HCT116 (cell line): Measurements from ENCODE around the gene PRKCA. TPM values are rescaled to one million over a fixed set of nuclear protein-coding genes. Genes with fewer than 3 reads are reported as not detected.

Experiments
- ATAC-seq: fragments of 200-7000 bp; cut with Tn5 transposase; 2 replicates; pipeline ENCODE4 v1.9.1; 2020; ENCODE audit warnings: mild to moderate bottlenecking, moderate library complexity
- BruUV-seq: library from RNA; stranded (reverse); fragments of 400-500 nt; replicated peaks from 2 replicates; lab custom pipeline; 2021; lab: Mats Ljungman, UMichigan
- CTCF ChIA-PET: fragments of 300-600 bp; sonication (Branson Sonifier 250); formaldehyde crosslinking; loops from one replicate; lab custom pipeline; 2021; ENCODE audit warnings: antibody characterized with exemption; lab: Charles Lee
- POLR2A ChIA-PET: fragments of 300-600, 350-600 bp; sonication (Branson Sonifier 250); formaldehyde crosslinking; loops from one replicate; lab custom pipeline; 2021; ENCODE audit warnings: antibody characterized with exemption; lab: Charles Lee
- RAD21 ChIA-PET, 2 experiments: fragments of 300-600 bp; sonication (Branson Sonifier 250); formaldehyde crosslinking; loops; one replicate each; lab custom pipeline; 2023; ENCODE audit warnings: low total read pairs in 2 of 2; ENCODE audit not compliant: uncharacterized antibody in 2 of 2, unreplicated experiment in 2 of 2, low non-redundant PET in 1 of 2; lab: Charles Lee
- DNase-seq: peaks from one replicate; pipeline ENCODE4 v3.0.0-alpha.2; 2010; ENCODE audit warnings: low read depth, low spot score
- H2AFZ ChIP-seq: fragments of 200-600 bp; shearing (Covaris generic), sonication (generic); 2 replicates; pipeline ENCODE4 v1.6.1; 2017; ENCODE audit warnings: low read depth, mixed run types, mixed read lengths, antibody characterized with exemption, low read length; ENCODE audit not compliant: poor library complexity, severe bottlenecking
- H3K27ac ChIP-seq: 2 replicates; pipeline ENCODE4 v1.5.1; 2012; ENCODE audit warnings: low read depth, low read length
- H3K27me3 ChIP-seq: fragments of 200-600 bp; sonication (generic); 2 replicates; pipeline ENCODE4 v1.6.1; 2016; ENCODE audit warnings: mixed run types, low read length, mixed read lengths; ENCODE audit not compliant: insufficient read depth
- H3K36me3 ChIP-seq, 2 experiments: fragments of 200-500 bp in 1 of 2; fragments of 200-600 bp in 1 of 2; sonication (Bioruptor generic) in 1 of 2; sonication (generic) in 1 of 2; 2 replicates each; pipeline versions ENCODE4 v1.5.1 to v1.6.1; 2014 to 2016; ENCODE audit warnings: low read length in 2 of 2, inconsistent platforms in 1 of 2, mixed read lengths in 1 of 2, mixed run types in 1 of 2; ENCODE audit not compliant: insufficient read depth in 2 of 2, control insufficient read depth in 1 of 2
- H3K4me1 ChIP-seq, 2 experiments: fragments of 200-600 bp in 1 of 2; sonication (generic) in 1 of 2; 2 replicates each; pipeline versions ENCODE4 v1.5.1 to v1.6.1; 2012 to 2017; ENCODE audit warnings: low read length in 2 of 2, inconsistent platforms in 1 of 2, mild to moderate bottlenecking in 1 of 2, mixed read lengths in 1 of 2, mixed run types in 1 of 2, moderate library complexity in 1 of 2; ENCODE audit not compliant: insufficient read depth in 2 of 2, control insufficient read depth in 1 of 2
- H3K4me2 ChIP-seq: fragments of 200-600 bp; sonication (generic); 2 replicates; pipeline ENCODE4 v1.6.1; 2017; ENCODE audit warnings: mixed run types, low read length, mixed read lengths
- H3K4me3 ChIP-seq, 2 experiments: fragments of 200-600 bp in 1 of 2; sonication (generic) in 1 of 2; replicated peaks in 1 of 2; 2 replicates each; pipeline ENCODE4 v1.5.1; 2011 to 2016; ENCODE audit warnings: low read length in 2 of 2, control low read depth in 1 of 2, low read depth in 1 of 2, mild to moderate bottlenecking in 1 of 2, mixed read lengths in 1 of 2, mixed run types in 1 of 2
- H3K79me2 ChIP-seq: fragments of 200-600 bp; sonication (generic); 2 replicates; pipeline ENCODE4 v1.6.1; 2017; ENCODE audit warnings: mild to moderate bottlenecking, mixed run types, low read length, moderate library complexity, mixed read lengths; ENCODE audit not compliant: insufficient read depth
- H3K9ac ChIP-seq: fragments of 200-600 bp; sonication (generic); 2 replicates; pipeline ENCODE4 v1.6.1; 2016; ENCODE audit warnings: low read length, mixed read lengths
- H3K9me2 ChIP-seq: fragments of 200-600 bp; sonication (generic), shearing (Covaris generic); 2 replicates; pipeline ENCODE4 v1.6.1; 2017; ENCODE audit warnings: mixed run types, mild to moderate bottlenecking, moderate library complexity; ENCODE audit not compliant: insufficient read depth
- H3K9me3 ChIP-seq, 2 experiments: fragments of 200-500 bp in 1 of 2; fragments of 200-600 bp in 1 of 2; sonication (Bioruptor generic) in 1 of 2; sonication (generic) in 1 of 2; 2 replicates each; pipeline ENCODE4 v1.6.1; 2014 to 2017; ENCODE audit warnings: low read length in 2 of 2, mixed read lengths in 2 of 2, inconsistent platforms in 1 of 2, low read depth in 1 of 2, mild to moderate bottlenecking in 1 of 2, mixed run types in 1 of 2, moderate library complexity in 1 of 2; ENCODE audit not compliant: control insufficient read depth in 1 of 2, insufficient read depth in 1 of 2
- H4K20me1 ChIP-seq: fragments of 200-600 bp; sonication (generic), shearing (Covaris generic); 2 replicates; pipeline ENCODE4 v1.6.1; 2017; ENCODE audit warnings: mixed run types, mild to moderate bottlenecking, moderate library complexity; ENCODE audit not compliant: insufficient read depth
- EZH2 ChIP-seq: fragments of 200-600 bp; sonication (generic); IDR thresholded peaks from 2 replicates; pipeline ENCODE4 v1.6.1; 2017; ENCODE audit warnings: antibody characterized with exemption, mixed run types
- JUND ChIP-seq: IDR thresholded peaks from 2 replicates; pipeline ENCODE4 v1.6.1; 2012
- SIN3A ChIP-seq: IDR thresholded peaks from 2 replicates; pipeline ENCODE4 v1.6.1; 2012; ENCODE audit warnings: low read depth
- YY1 ChIP-seq: IDR thresholded peaks from 2 replicates; pipeline ENCODE4 v1.6.1; 2011; ENCODE audit warnings: low read length, low read depth, moderate library complexity, mild to moderate bottlenecking; ENCODE audit not compliant: insufficient replicate concordance; ENCODE audit errors: extremely low read depth
- intact Hi-C: fragments of 100-400 bp; cut with micrococcal nuclease; formaldehyde crosslinking; loops from 2 replicates; pipeline ENCODE4 v1.10.0; 2022
- total RNA-seq: library from RNA; stranded (reverse); gene quantifications from one replicate; pipeline ENCODE4 v1.2.1, GENCODE V29; 2021; ENCODE audit not compliant: unreplicated experiment
- TF ChIP-seq, protein P1 (sequence below), 3 experiments: fragments of 200-600 bp in 1 of 3; sonication (generic) in 1 of 3; IDR thresholded peaks in 2 of 3; conservative IDR thresholded peaks in 1 of 3; 2 replicates each; pipeline ENCODE4 v1.5.1; 2012 to 2017; ENCODE audit warnings: low read depth in 2 of 3, low read length in 2 of 3, antibody characterized with exemption in 1 of 3, borderline replicate concordance in 1 of 3, control low read depth in 1 of 3, mild to moderate bottlenecking in 1 of 3, mixed read lengths in 1 of 3, mixed run types in 1 of 3, moderate library complexity in 1 of 3; ENCODE audit not compliant: insufficient read depth in 1 of 3
- TF ChIP-seq, protein P2 (sequence below): IDR thresholded peaks from 2 replicates; pipeline ENCODE4 v1.6.1; 2011; ENCODE audit warnings: mild to moderate bottlenecking, low read length, moderate library complexity; ENCODE audit not compliant: insufficient replicate concordance; ENCODE audit errors: extremely low read depth

PRKCA gene
- total RNA-seq, 1 experiment from 2014 or later: 18.8 TPM

DNA sequence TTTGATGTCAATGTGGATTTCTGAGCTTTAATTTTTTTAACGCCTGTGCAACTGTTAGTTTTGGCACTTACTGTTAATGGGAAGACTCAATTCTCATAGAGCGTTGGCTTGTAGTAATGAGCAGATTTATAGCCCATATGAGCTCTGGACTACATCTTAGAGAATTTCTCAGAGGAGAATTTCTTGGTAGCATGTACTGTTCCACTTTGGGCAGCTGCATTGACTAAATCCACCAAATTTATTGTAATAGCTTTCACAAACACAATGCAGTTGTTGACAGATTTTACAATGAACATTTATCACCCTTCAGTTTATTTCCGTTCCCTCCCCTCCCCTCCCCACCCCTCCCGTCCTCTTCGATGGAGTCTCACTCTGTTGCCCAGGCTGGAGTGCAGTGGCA lies 193.9 kb downstream of the PRKCA start:
- no peak overlapping the region for H3K9ac ChIP-seq
- TF ChIP-seq EZH2: no peak
- TF ChIP-seq, protein P1, sequence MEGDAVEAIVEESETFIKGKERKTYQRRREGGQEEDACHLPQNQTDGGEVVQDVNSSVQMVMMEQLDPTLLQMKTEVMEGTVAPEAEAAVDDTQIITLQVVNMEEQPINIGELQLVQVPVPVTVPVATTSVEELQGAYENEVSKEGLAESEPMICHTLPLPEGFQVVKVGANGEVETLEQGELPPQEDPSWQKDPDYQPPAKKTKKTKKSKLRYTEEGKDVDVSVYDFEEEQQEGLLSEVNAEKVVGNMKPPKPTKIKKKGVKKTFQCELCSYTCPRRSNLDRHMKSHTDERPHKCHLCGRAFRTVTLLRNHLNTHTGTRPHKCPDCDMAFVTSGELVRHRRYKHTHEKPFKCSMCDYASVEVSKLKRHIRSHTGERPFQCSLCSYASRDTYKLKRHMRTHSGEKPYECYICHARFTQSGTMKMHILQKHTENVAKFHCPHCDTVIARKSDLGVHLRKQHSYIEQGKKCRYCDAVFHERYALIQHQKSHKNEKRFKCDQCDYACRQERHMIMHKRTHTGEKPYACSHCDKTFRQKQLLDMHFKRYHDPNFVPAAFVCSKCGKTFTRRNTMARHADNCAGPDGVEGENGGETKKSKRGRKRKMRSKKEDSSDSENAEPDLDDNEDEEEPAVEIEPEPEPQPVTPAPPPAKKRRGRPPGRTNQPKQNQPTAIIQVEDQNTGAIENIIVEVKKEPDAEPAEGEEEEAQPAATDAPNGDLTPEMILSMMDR (IDR thresholded peaks at IDR 0.05 in 2 of 3, conservative IDR thresholded peaks at IDR 0.05 in 1 of 3; ENCODE audit: borderline replicate concordance in 1 of 3, insufficient read depth in 1 of 3, low read depth in 2 of 3, low read length in 2 of 3): no peak
- no peak for TF ChIP-seq YY1
- TF ChIP-seq JUND: no peak
- no peak for TF ChIP-seq SIN3A
- TF ChIP-seq, protein P2, sequence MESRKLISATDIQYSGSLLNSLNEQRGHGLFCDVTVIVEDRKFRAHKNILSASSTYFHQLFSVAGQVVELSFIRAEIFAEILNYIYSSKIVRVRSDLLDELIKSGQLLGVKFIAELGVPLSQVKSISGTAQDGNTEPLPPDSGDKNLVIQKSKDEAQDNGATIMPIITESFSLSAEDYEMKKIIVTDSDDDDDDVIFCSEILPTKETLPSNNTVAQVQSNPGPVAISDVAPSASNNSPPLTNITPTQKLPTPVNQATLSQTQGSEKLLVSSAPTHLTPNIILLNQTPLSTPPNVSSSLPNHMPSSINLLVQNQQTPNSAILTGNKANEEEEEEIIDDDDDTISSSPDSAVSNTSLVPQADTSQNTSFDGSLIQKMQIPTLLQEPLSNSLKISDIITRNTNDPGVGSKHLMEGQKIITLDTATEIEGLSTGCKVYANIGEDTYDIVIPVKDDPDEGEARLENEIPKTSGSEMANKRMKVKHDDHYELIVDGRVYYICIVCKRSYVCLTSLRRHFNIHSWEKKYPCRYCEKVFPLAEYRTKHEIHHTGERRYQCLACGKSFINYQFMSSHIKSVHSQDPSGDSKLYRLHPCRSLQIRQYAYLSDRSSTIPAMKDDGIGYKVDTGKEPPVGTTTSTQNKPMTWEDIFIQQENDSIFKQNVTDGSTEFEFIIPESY: no peak
- no peaks in the 10 kb centered on the region for H3K36me3 ChIP-seq

More for the DNA sequence above, 193.9 kb downstream of the PRKCA start:
- Histone ChIP-seq H3K27ac (no peak overlapping the region), H3K4me2 (no peak overlapping the region), H3K79me2 (no peaks in the 10 kb centered on the region), H3K27me3 (no peaks in the 10 kb centered on the region), H3K9me3 (no peaks in the 10 kb centered on the region), H4K20me1 (no peaks in the 10 kb centered on the region), H2AFZ (no peak overlapping the region), H3K9me2 (no peaks in the 10 kb centered on the region), H3K4me1 (peaks cover 23 to 30% of the 10 kb centered on the region in 2 experiments), H3K4me3 (no peak overlapping the region)
- ChIA-PET CTCF (interaction anchor here (1.0 kb wide), 1 partner anchor 13 kb away, joined by 3 read pairs; no protein-coding TSS in a partner anchor), RAD21 (interaction anchor here in 1 of 2 experiments (0.6 kb wide), 1 partner anchor 922 kb away, joined by 4 read pairs; no protein-coding TSS in a partner anchor), POLR2A (interaction anchor here (1.2 kb wide), 1 partner anchor 22 kb away, joined by 3 read pairs; no protein-coding TSS in a partner anchor)
- intact Hi-C loops: no loop called here
- ATAC-seq (no peak), DNase-seq (no peak)
- BruUV-seq: no TSS peak
